Peyer's patch (tissue), 4 donors: ENCODE results near the gene PTAR1.

Experiments used
- POLR2A ChIP-seq, 2 donors: fragments of 450-650 bp; IDR thresholded peaks; one replicate each; pipeline ENCODE4 v1.5.1; 2017; ENCODE audit warnings: antibody characterized with exemption in 2 of 2, mild to moderate bottlenecking in 2 of 2, moderate library complexity in 2 of 2
- TF ChIP-seq, protein P1 (sequence below), 6 experiments: fragments of 450-650 bp in 4 of 6; fragments of 200-600 bp in 2 of 6; sonication (generic) in 1 of 6; IDR thresholded peaks; one replicate each; pipeline ENCODE4 v1.5.1; 2017 to 2019; ENCODE audit warnings: antibody characterized with exemption in 6 of 6, mild to moderate bottlenecking in 3 of 6, moderate library complexity in 1 of 6

GRCh38 chr9:69677931-69678330 is 81.9 kb downstream of the PTAR1 start:
- no peak for TF ChIP-seq POLR2A (IDR thresholded peaks at IDR 0.05)
- TF ChIP-seq, protein P1, sequence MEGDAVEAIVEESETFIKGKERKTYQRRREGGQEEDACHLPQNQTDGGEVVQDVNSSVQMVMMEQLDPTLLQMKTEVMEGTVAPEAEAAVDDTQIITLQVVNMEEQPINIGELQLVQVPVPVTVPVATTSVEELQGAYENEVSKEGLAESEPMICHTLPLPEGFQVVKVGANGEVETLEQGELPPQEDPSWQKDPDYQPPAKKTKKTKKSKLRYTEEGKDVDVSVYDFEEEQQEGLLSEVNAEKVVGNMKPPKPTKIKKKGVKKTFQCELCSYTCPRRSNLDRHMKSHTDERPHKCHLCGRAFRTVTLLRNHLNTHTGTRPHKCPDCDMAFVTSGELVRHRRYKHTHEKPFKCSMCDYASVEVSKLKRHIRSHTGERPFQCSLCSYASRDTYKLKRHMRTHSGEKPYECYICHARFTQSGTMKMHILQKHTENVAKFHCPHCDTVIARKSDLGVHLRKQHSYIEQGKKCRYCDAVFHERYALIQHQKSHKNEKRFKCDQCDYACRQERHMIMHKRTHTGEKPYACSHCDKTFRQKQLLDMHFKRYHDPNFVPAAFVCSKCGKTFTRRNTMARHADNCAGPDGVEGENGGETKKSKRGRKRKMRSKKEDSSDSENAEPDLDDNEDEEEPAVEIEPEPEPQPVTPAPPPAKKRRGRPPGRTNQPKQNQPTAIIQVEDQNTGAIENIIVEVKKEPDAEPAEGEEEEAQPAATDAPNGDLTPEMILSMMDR (IDR thresholded peaks at IDR 0.05) = no peak
